GM21737 (cell line): Measurements from ENCODE around the gene INSR.
"Not testable (repeated sequence)": the region's sequence is repeated elsewhere in the genome, so short reads cannot be mapped to it uniquely, and the experiment has no call there.

Source experiments
- ATAC-seq: cut with Tn5 transposase; IDR thresholded peaks from one replicate; pipeline ENCODE4 v1.9.1; 2021; ENCODE audit warnings: mild to moderate bottlenecking, moderate library complexity; ENCODE audit not compliant: unreplicated experiment

The INSR gene

GRCh38 chr19:7106711-7107657, 187.2 kb downstream of the INSR start:
- ATAC-seq, result no peak

DNA sequence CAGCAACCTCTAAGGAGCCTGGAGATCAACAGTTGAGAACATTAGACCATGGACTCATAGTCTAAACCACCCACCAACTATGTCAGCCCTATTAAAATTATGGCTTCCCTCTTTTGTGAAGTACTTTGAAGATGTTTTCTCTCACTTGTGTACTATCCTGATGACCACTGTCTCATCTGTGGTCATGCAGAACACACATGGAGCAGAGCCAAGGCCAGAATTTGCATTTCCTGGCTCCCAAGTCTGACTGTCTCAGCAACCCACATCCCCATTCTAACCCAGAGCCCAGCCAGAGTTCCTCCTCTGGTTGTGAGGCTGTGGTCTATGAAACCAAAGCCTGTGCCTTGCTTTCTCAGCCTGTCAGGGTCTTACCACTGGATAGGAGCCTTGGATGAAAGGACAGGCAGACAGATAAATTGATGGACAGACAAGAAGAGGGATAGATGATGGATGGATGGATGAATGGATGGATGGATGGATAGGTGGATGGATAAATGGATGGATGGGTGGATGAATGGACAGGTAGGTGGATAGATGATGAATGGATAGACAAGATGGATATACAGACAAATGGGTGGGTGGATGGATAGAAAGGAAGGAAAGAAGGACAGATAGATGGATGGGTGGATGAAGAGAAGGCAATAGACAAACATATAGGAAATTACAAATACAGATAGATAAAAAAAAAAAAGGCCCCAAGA, 189.3 kb downstream of the INSR start:
- no peak for ATAC-seq

- ATAC-seq, result no peak
Observed at GRCh38 chr19:7101498-7102253, 192.5 kb downstream of the INSR start.

GRCh38 chr19:7099597-7099921, 194.7 kb downstream of the INSR start:
- no peak for ATAC-seq

- peak; percentile 92 for ATAC-seq
Observed at GRCh38 chr19:7098701-7099596, 195.3 kb downstream of the INSR start.

GRCh38 chr19:7098096-7098495, 196.1 kb downstream of the INSR start:
- ATAC-seq, result no peak

DNA sequence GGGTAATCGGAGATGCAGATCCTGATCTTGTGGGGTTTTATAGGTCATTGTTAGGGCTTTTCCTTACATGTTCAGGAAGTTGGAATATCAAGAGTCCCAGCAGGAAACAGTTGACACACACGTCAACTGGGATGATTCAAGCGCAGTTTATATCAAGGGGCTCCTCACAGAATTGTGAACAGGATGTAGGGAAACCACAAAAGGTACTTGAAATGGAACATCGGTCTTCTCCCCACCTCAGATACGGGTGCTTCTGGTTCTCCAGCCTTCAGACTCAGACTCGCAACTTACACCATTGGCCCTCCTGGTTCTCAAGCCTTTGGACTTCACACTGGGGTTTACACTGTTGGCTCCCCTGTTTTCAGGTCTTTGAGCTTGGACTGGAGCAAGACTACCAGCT, 205.2 kb downstream of the INSR start:
- ATAC-seq, result no peak

DNA sequence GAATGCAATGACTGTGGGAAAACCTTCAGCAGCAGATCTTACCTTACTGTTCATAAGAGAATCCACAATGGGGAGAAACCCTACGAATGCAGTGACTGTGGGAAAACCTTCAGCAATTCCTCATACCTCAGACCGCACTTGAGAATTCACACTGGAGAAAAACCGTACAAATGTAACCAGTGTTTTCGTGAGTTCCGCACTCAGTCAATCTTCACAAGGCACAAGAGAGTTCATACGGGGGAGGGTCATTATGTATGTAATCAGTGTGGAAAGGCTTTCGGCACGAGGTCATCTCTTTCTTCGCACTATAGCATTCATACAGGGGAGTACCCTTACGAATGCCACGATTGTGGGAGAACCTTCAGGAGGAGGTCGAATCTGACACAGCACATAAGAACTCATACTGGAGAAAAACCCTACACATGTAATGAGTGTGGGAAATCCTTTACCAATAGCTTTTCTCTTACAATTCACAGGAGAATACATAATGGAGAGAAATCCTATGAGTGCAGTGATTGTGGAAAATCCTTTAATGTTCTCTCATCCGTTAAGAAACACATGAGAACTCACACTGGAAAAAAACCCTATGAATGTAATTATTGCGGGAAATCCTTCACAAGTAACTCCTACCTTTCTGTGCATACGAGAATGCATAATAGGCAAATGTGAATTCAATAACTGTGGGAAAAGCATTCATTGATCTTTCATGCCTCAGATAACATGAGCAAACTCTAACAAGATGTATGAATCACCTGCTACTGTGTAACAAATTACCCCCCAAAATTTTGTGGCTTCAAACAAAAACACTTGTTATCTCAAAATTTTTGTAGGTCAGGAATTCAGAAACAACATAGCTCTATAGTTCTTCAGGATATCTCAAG, 210.9 kb downstream of the INSR start:
- ATAC-seq, result no peak

GRCh38 chr19:7078008-7078407, 216.2 kb downstream of the INSR start:
- no peak for ATAC-seq

- ATAC-seq, result no peak
Observed at GRCh38 chr19:7076151-7076550, 218.1 kb downstream of the INSR start.

GRCh38 chr19:7074705-7075282, 219.4 kb downstream of the INSR start:
- ATAC-seq, result no peak

- no peak for ATAC-seq
Observed at GRCh38 chr19:7072541-7072940, 221.7 kb downstream of the INSR start.

- ATAC-seq, result no peak
Observed at GRCh38 chr19:7069904-7070226, 224.3 kb downstream of the INSR start.

- ATAC-seq, result peak; percentile 90
Observed at GRCh38 chr19:7069042-7069903, 224.9 kb downstream of the INSR start, which contains the start of gene ZNF557. TSS of gene ZNF557 (plus strand) at chr19:7069703. CDS start at chr19:7075075, 5,372 bp downstream.

- no peak for ATAC-seq
Observed at GRCh38 chr19:7068599-7068998, 225.6 kb downstream of the INSR start.

GRCh38 chr19:7067716-7068115, 226.5 kb downstream of the INSR start:
- ATAC-seq, result no peak

- ATAC-seq, result not testable (repeated sequence)
Observed at GRCh38 chr19:7067122-7067521, 227.1 kb downstream of the INSR start.

- ATAC-seq, result no peak
Observed at GRCh38 chr19:7063764-7064418, 230.3 kb downstream of the INSR start.
